K562 (cell line): ENCODE measurements around the gene GJA4. TPM values are rescaled to one million over a fixed set of nuclear protein-coding genes. Genes with fewer than 3 reads are reported as not detected.

Experiments used
- ARID3A ChIP-seq: IDR thresholded peaks from 2 replicates; pipeline ENCODE4 v1.6.1; 2012; ENCODE audit warnings: low read depth, low read length, improper control_type of control experiment, borderline replicate concordance
- E2F6 ChIP-seq, 2 experiments: IDR thresholded peaks; 2 replicates each; pipeline ENCODE4 v1.6.1; 2011; ENCODE audit warnings: borderline replicate concordance in 1 of 2, control low read depth in 1 of 2, low read depth in 1 of 2, low read length in 1 of 2, mild to moderate bottlenecking in 1 of 2, mixed read lengths in 1 of 2, moderate library complexity in 1 of 2; ENCODE audit not compliant: insufficient read depth in 1 of 2, insufficient read length in 1 of 2, poor library complexity in 1 of 2, severe bottlenecking in 1 of 2; ENCODE audit errors: extremely low read depth in 1 of 2
- HNRNPLL ChIP-seq: fragments of 200-400 bp; formaldehyde crosslinking; IDR thresholded peaks from 2 replicates; pipeline ENCODE4 v1.6.1; 2017; ENCODE audit warnings: low read length, low read depth, mild to moderate bottlenecking; ENCODE audit not compliant: poor library complexity, severe bottlenecking
- NFE2L1 ChIP-seq: fragments of 450-650 bp; IDR thresholded peaks from 2 replicates; pipeline ENCODE4 v1.6.1; 2016; ENCODE audit warnings: missing genetic modification characterization, low read depth, mild to moderate bottlenecking, missing compliant biosample characterization, moderate library complexity, borderline replicate concordance
- ZFPM2 ChIP-seq: fragments of 250-450 bp; sonication (Bioruptor Pico); IDR thresholded peaks from 2 replicates; pipeline ENCODE4 v1.5.1; 2022; ENCODE audit warnings: mild to moderate bottlenecking
- ZKSCAN1 ChIP-seq: fragments of 150-350 bp; IDR thresholded peaks from 2 replicates; pipeline ENCODE4 v1.6.1; 2016; ENCODE audit warnings: low read depth, low read length
- ZNF140 ChIP-seq: fragments of 250-450 bp; sonication (Bioruptor Pico); IDR thresholded peaks from 2 replicates; pipeline ENCODE4 v1.8.0; 2021; ENCODE audit warnings: moderate library complexity, mild to moderate bottlenecking, inconsistent platforms
- ZNF57 ChIP-seq: fragments of 450-650 bp; formaldehyde crosslinking; IDR thresholded peaks from 2 replicates; pipeline ENCODE4 v1.4.0; 2020; ENCODE audit warnings: mild to moderate bottlenecking, moderate library complexity
- polyA plus RNA-seq, 8 experiments: library from polyadenylated mRNA; depleted of rRNA in 4 of 8; stranded (reverse) in 5 of 8; unstranded in 3 of 8; fragments of >200 nt; fragmentation: Nextera tagmentation in 2 of 8; fragmentation: Illumina TruSeq in 1 of 8; extraction: Ambion mirVana in 2 of 8; extraction: Trizol in 1 of 8; gene quantifications; 2 replicates each; pipeline versions ENCODE4 v1.2.1 to v1.2.3, GENCODE V29; 2011 to 2014; ENCODE audit warnings: inconsistent platforms in 1 of 8, missing spikeins in 1 of 8
- total RNA-seq, 7 experiments: library from RNA; depleted of rRNA in 6 of 7; stranded (reverse); fragments of >200 nt in 6 of 7; fragmentation: Illumina TruSeq in 2 of 7; extraction: Trizol in 2 of 7; gene quantifications; 2 replicates each; pipeline versions ENCODE4 v1.2.1 to v1.2.3, GENCODE V29; 2011 to 2021; ENCODE audit warnings: low replicate concordance in 1 of 7

The GJA4 gene
- total and polyA plus RNA-seq, 9 of the 15 experiments (the other 6 are each of a cell fraction or from before 2014, with no cell fraction given), result 0.16 to 0.24 TPM; not detected in 7

- no peak for TF ChIP-seq ARID3A
- TF ChIP-seq ZFPM2 (CRISPR knock-in tag), result no peak
- no peak for TF ChIP-seq ZNF140
- TF ChIP-seq ZKSCAN1, result no peak
- no peak for TF ChIP-seq ZNF57
- no peak for TF ChIP-seq HNRNPLL
- TF ChIP-seq E2F6 (IDR thresholded peaks at IDR 0.05; ENCODE audit: borderline replicate concordance in 1 of 2, extremely low read depth in 1 of 2, insufficient read depth in 1 of 2, insufficient read length in 1 of 2, low read depth in 1 of 2, low read length in 1 of 2, poor library complexity in 1 of 2, severe bottlenecking in 1 of 2), result peak in 1 of 2 experiments; percentile 56
- no peak for TF ChIP-seq NFE2L1 (tag)
Measured at GRCh38 chr1:34844252-34844634, 51.4 kb downstream of the GJA4 start (continued).

Other genes starting within 250 kb of the GJA4 start
- gene GJB5, start 38.0 kb upstream of the GJA4 start, total RNA-seq (2014; rRNA removed), result not detected in 2 replicates
- gene GJB5, start 38.0 kb upstream of the GJA4 start, total RNA-seq (2014; rRNA removed; fragmentation: Illumina TruSeq; extraction: Trizol), result not detected in 2 replicates
- not detected in 2 replicates for gene GJB5, start 38.0 kb upstream of the GJA4 start, total RNA-seq (2015; rRNA removed; fragmentation: Illumina TruSeq; extraction: Trizol)
- not detected in 2 replicates for gene GJB5, start 38.0 kb upstream of the GJA4 start, total RNA-seq (2021)
- not detected in 2 replicates for gene GJB5, start 38.0 kb upstream of the GJA4 start, polyA plus RNA-seq (2011; rRNA removed)
- gene GJB5, start 38.0 kb upstream of the GJA4 start, polyA plus RNA-seq (2014; fragmentation: Illumina TruSeq; extraction: Trizol), result not detected in 2 replicates
- under 1 TPM in 1 of 2 experiments, not detected in 1; 0.04 TPM for gene GJB5, start 38.0 kb upstream of the GJA4 start, polyA plus RNA-seq (2014; fragmentation: Nextera tagmentation; extraction: Ambion mirVana)
- not detected in 2 replicates for gene GJB5, start 38.0 kb upstream of the GJA4 start, polyA plus RNA-seq (2014; rRNA removed)
- gene GJB4, start 33.3 kb upstream of the GJA4 start, total RNA-seq (2014; rRNA removed), result not detected in 2 replicates
- gene GJB4, start 33.3 kb upstream of the GJA4 start, total RNA-seq (2014; rRNA removed; fragmentation: Illumina TruSeq; extraction: Trizol), result not detected in 2 replicates
- not detected in 2 replicates for gene GJB4, start 33.3 kb upstream of the GJA4 start, total RNA-seq (2015; rRNA removed; fragmentation: Illumina TruSeq; extraction: Trizol)
- not detected in 2 replicates for gene GJB4, start 33.3 kb upstream of the GJA4 start, total RNA-seq (2021)
- gene GJB4, start 33.3 kb upstream of the GJA4 start, polyA plus RNA-seq (2011; rRNA removed), result 0.03 TPM in 1 of 2 replicates, not detected in the other
- not detected in 2 replicates for gene GJB4, start 33.3 kb upstream of the GJA4 start, polyA plus RNA-seq (2014; fragmentation: Illumina TruSeq; extraction: Trizol)
- not detected for gene GJB4, start 33.3 kb upstream of the GJA4 start, polyA plus RNA-seq (2014; fragmentation: Nextera tagmentation; extraction: Ambion mirVana)
- not detected in 2 replicates for gene GJB4, start 33.3 kb upstream of the GJA4 start, polyA plus RNA-seq (2014; rRNA removed)
- not detected in 2 replicates for gene GJB3, start 11.8 kb upstream of the GJA4 start, total RNA-seq (2014; rRNA removed)
- not detected in 2 replicates for gene GJB3, start 11.8 kb upstream of the GJA4 start, total RNA-seq (2014; rRNA removed; fragmentation: Illumina TruSeq; extraction: Trizol)
- gene GJB3, start 11.8 kb upstream of the GJA4 start, total RNA-seq (2015; rRNA removed; fragmentation: Illumina TruSeq; extraction: Trizol), result not detected in 2 replicates
- gene GJB3, start 11.8 kb upstream of the GJA4 start, total RNA-seq (2021), result not detected in 2 replicates
- gene GJB3, start 11.8 kb upstream of the GJA4 start, polyA plus RNA-seq (2011; rRNA removed), result not detected in 2 replicates
- not detected in 2 replicates for gene GJB3, start 11.8 kb upstream of the GJA4 start, polyA plus RNA-seq (2014; fragmentation: Illumina TruSeq; extraction: Trizol)
- not detected for gene GJB3, start 11.8 kb upstream of the GJA4 start, polyA plus RNA-seq (2014; fragmentation: Nextera tagmentation; extraction: Ambion mirVana)
- not detected in 2 replicates for gene GJB3, start 11.8 kb upstream of the GJA4 start, polyA plus RNA-seq (2014; rRNA removed)
- 63.5 and 83.3 TPM in 2 replicates for gene SMIM12, start 66.8 kb downstream of the GJA4 start, total RNA-seq (2014; rRNA removed)
- 57.7 and 63.9 TPM in 2 replicates for gene SMIM12, start 66.8 kb downstream of the GJA4 start, total RNA-seq (2014; rRNA removed; fragmentation: Illumina TruSeq; extraction: Trizol)
- gene SMIM12, start 66.8 kb downstream of the GJA4 start, total RNA-seq (2015; rRNA removed; fragmentation: Illumina TruSeq; extraction: Trizol), result 66.7 and 68.0 TPM in 2 replicates
- gene SMIM12, start 66.8 kb downstream of the GJA4 start, total RNA-seq (2021), result 71.4 and 72.3 TPM in 2 replicates
- 46.8 and 56.1 TPM in 2 replicates for gene SMIM12, start 66.8 kb downstream of the GJA4 start, polyA plus RNA-seq (2011; rRNA removed)
- gene SMIM12, start 66.8 kb downstream of the GJA4 start, polyA plus RNA-seq (2014; fragmentation: Illumina TruSeq; extraction: Trizol), result 91.7 and 112 TPM in 2 replicates
- gene SMIM12, start 66.8 kb downstream of the GJA4 start, polyA plus RNA-seq (2014; fragmentation: Nextera tagmentation; extraction: Ambion mirVana), result 10 to 100 TPM; 51.7 to 54.1 TPM
- gene SMIM12, start 66.8 kb downstream of the GJA4 start, polyA plus RNA-seq (2014; rRNA removed), result 63.9 and 84.5 TPM in 2 replicates
- not detected in 2 replicates for gene DLGAP3, start 136.7 kb downstream of the GJA4 start, total RNA-seq (2014; rRNA removed)
- gene DLGAP3, start 136.7 kb downstream of the GJA4 start, total RNA-seq (2014; rRNA removed; fragmentation: Illumina TruSeq; extraction: Trizol), result not detected in 2 replicates
- gene DLGAP3, start 136.7 kb downstream of the GJA4 start, total RNA-seq (2015; rRNA removed; fragmentation: Illumina TruSeq; extraction: Trizol), result not detected in 2 replicates
- gene DLGAP3, start 136.7 kb downstream of the GJA4 start, total RNA-seq (2021), result 0.07 and 0.18 TPM in 2 replicates
- 0.01 and 0.03 TPM in 2 replicates for gene DLGAP3, start 136.7 kb downstream of the GJA4 start, polyA plus RNA-seq (2011; rRNA removed)
- 0.04 TPM in 1 of 2 replicates, not detected in the other for gene DLGAP3, start 136.7 kb downstream of the GJA4 start, polyA plus RNA-seq (2014; fragmentation: Illumina TruSeq; extraction: Trizol)
- gene DLGAP3, start 136.7 kb downstream of the GJA4 start, polyA plus RNA-seq (2014; fragmentation: Nextera tagmentation; extraction: Ambion mirVana), result not detected
- gene DLGAP3, start 136.7 kb downstream of the GJA4 start, polyA plus RNA-seq (2014; rRNA removed), result 0.01 and 0.16 TPM in 2 replicates
- gene TMEM35B, start 192.3 kb downstream of the GJA4 start, total RNA-seq (2014; rRNA removed), result 11.4 and 13.1 TPM in 2 replicates
- gene TMEM35B, start 192.3 kb downstream of the GJA4 start, total RNA-seq (2014; rRNA removed; fragmentation: Illumina TruSeq; extraction: Trizol), result 18.9 and 19.8 TPM in 2 replicates
- gene TMEM35B, start 192.3 kb downstream of the GJA4 start, total RNA-seq (2015; rRNA removed; fragmentation: Illumina TruSeq; extraction: Trizol), result 11.4 and 11.7 TPM in 2 replicates
- gene TMEM35B, start 192.3 kb downstream of the GJA4 start, total RNA-seq (2021), result 15.6 and 17.3 TPM in 2 replicates
- gene TMEM35B, start 192.3 kb downstream of the GJA4 start, polyA plus RNA-seq (2011; rRNA removed), result 42.7 and 43.5 TPM in 2 replicates
- 18.5 and 21.4 TPM in 2 replicates for gene TMEM35B, start 192.3 kb downstream of the GJA4 start, polyA plus RNA-seq (2014; fragmentation: Illumina TruSeq; extraction: Trizol)
- gene TMEM35B, start 192.3 kb downstream of the GJA4 start, polyA plus RNA-seq (2014; fragmentation: Nextera tagmentation; extraction: Ambion mirVana), result 100 to 1,000 TPM; 123 to 142 TPM
- 21.6 and 21.8 TPM in 2 replicates for gene TMEM35B, start 192.3 kb downstream of the GJA4 start, polyA plus RNA-seq (2014; rRNA removed)
- gene ZMYM6, start 238.9 kb downstream of the GJA4 start, total RNA-seq (2014; rRNA removed), result 8.9 and 9.0 TPM in 2 replicates
- 19.7 and 20.8 TPM in 2 replicates for gene ZMYM6, start 238.9 kb downstream of the GJA4 start, total RNA-seq (2014; rRNA removed; fragmentation: Illumina TruSeq; extraction: Trizol)
- gene ZMYM6, start 238.9 kb downstream of the GJA4 start, total RNA-seq (2015; rRNA removed; fragmentation: Illumina TruSeq; extraction: Trizol), result 15.8 and 18.7 TPM in 2 replicates
- gene ZMYM6, start 238.9 kb downstream of the GJA4 start, total RNA-seq (2021), result 19.3 and 21.4 TPM in 2 replicates
- gene ZMYM6, start 238.9 kb downstream of the GJA4 start, polyA plus RNA-seq (2011; rRNA removed), result 19.6 and 22.6 TPM in 2 replicates
- gene ZMYM6, start 238.9 kb downstream of the GJA4 start, polyA plus RNA-seq (2014; fragmentation: Illumina TruSeq; extraction: Trizol), result 16.6 and 21.6 TPM in 2 replicates
- gene ZMYM6, start 238.9 kb downstream of the GJA4 start, polyA plus RNA-seq (2014; fragmentation: Nextera tagmentation; extraction: Ambion mirVana), result 10 to 100 TPM; 14.6 to 21.9 TPM
- 15.8 TPM in 2 replicates for gene ZMYM6, start 238.9 kb downstream of the GJA4 start, polyA plus RNA-seq (2014; rRNA removed)